Nephron (organoid): ENCODE results near the gene FNDC3B.
A peak's percentile ranks its signal among the peaks of the same experiment; 100 is the strongest.

Experiments used
- H3K27ac Mint-ChIP-seq, 3 experiments: 2 replicates each; pipeline ENCODE4 v1.8.0; 2020; ENCODE audit warnings: mixed read lengths in 3 of 3, mild to moderate bottlenecking in 2 of 3, moderate library complexity in 1 of 3
- H3K27me3 Mint-ChIP-seq: 2 replicates; pipeline ENCODE4 v1.8.0; 2021; ENCODE audit warnings: low read depth, mild to moderate bottlenecking, moderate library complexity, mixed read lengths
- H3K36me3 Mint-ChIP-seq: 2 replicates; pipeline ENCODE4 v1.8.0; 2020; ENCODE audit warnings: low read depth, mixed read lengths
- H3K4me1 Mint-ChIP-seq: 2 replicates; pipeline ENCODE4 v1.8.0; 2020; ENCODE audit warnings: mixed read lengths
- H3K4me3 Mint-ChIP-seq, 3 experiments: 2 replicates each; pipeline ENCODE4 v1.8.0; 2020; ENCODE audit warnings: mild to moderate bottlenecking in 3 of 3, mixed read lengths in 3 of 3, moderate library complexity in 2 of 3
- H3K9me3 Mint-ChIP-seq: 2 replicates; pipeline ENCODE4 v1.8.0; 2020; ENCODE audit warnings: mixed read lengths
- TF ChIP-seq, protein P1 (sequence below), 3 experiments: fragments of 200-600 bp; sonication (generic); IDR thresholded peaks; one replicate each; pipeline ENCODE4 v1.5.0; 2021; ENCODE audit warnings: antibody characterized with exemption in 3 of 3; ENCODE audit not compliant: unreplicated experiment in 3 of 3

FNDC3B gene

DNA sequence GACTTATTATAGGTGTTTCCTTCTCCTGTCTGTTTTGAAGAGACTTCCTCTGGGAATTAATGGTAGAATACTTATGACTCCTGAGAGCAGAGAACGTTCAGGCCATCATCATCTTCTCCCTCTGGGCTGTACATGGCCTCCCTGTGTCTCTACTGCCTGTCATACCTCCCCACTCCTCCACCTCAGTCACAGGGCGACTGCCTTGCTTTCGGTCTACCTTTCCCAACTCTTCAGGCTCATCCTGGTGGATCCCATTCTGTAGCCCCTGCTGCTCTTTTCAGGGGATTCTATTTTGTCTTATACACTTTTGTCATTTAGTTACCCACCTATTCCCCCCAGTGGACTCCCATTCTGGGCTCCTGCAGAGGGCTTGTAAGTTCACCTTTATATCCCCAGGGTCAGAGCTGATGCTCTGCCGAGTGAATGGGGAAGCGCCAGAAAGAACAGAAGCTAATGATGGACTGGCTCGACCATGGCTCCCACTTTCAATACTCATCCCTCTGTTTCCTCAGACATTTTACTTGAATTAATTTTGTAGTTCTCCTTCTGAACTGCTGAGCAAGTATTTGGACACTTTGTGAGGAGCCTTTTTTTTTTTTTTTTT is 28.6 kb downstream of the FNDC3B start:
- no peak overlapping the region for H3K4me3 Mint-ChIP-seq
- no peaks in the 10 kb centered on the region for H3K9me3 Mint-ChIP-seq
- H3K4me1 Mint-ChIP-seq: peaks cover 75% of the 10 kb centered on the region
- peaks cover 19% of the 10 kb centered on the region for H3K36me3 Mint-ChIP-seq
- TF ChIP-seq, protein P1, sequence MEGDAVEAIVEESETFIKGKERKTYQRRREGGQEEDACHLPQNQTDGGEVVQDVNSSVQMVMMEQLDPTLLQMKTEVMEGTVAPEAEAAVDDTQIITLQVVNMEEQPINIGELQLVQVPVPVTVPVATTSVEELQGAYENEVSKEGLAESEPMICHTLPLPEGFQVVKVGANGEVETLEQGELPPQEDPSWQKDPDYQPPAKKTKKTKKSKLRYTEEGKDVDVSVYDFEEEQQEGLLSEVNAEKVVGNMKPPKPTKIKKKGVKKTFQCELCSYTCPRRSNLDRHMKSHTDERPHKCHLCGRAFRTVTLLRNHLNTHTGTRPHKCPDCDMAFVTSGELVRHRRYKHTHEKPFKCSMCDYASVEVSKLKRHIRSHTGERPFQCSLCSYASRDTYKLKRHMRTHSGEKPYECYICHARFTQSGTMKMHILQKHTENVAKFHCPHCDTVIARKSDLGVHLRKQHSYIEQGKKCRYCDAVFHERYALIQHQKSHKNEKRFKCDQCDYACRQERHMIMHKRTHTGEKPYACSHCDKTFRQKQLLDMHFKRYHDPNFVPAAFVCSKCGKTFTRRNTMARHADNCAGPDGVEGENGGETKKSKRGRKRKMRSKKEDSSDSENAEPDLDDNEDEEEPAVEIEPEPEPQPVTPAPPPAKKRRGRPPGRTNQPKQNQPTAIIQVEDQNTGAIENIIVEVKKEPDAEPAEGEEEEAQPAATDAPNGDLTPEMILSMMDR (IDR thresholded peaks at IDR 0.05; ENCODE audit: unreplicated experiment in 3 of 3): no peak
- no peaks in the 10 kb centered on the region for H3K27me3 Mint-ChIP-seq
- H3K27ac Mint-ChIP-seq: peak overlapping the region; percentile 89 to 97 (median 92)

DNA sequence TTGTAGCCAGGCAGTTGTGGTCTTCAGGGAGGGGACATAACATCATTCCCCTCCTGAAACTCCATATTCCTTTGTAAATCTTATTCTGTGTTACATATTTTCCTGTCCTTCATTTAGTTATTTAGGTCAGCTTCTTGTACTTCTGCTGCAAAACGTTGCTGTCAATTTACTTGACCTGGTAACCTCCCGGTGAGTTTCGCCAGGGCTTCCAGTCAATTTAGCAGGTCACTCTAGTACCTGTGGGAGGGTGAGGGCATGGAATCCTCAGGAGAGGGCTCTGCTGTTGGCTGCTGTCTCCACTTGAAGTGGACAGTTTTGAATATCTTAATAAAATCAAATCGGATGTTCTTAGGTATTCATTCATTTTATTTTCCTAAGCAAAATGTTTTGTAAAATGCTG is 29.6 kb downstream of the FNDC3B start:
- peaks cover 76% of the 10 kb centered on the region for H3K4me1 Mint-ChIP-seq

DNA sequence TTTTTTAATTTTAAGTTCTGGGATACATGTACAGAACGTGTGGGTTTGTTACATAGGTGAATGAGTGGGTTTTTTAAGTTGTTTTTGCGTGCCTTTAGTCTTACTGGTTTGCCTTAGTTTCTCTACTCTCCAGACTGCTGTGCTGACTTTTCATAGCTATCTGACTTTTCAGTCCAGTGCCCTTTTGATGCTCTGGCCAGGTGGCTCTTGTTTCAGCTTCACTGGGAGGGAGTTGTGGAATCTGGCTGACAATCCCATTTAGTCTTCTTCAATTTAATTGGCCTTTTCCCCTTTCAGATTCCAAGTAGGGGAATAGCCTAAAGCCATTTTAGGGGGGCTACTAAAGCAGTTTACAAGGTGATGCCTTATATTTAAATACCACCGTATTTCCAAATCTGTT is 30.1 kb downstream of the FNDC3B start:
- Mint-ChIP-seq H3K36me3 (peaks cover 7% of the 10 kb centered on the region), H3K27me3 (no peaks in the 10 kb centered on the region), H3K4me1 (peaks cover 76% of the 10 kb centered on the region), H3K4me3 (peak overlapping the region; percentile 20 to 24 (median 22)), H3K27ac (peak overlapping the region; percentile 87 to 97 (median 89)), H3K9me3 (no peaks in the 10 kb centered on the region)
- TF ChIP-seq, protein P1 (IDR thresholded peaks at IDR 0.05; ENCODE audit: unreplicated experiment in 3 of 3): no peak

More for the DNA sequence above, 29.6 kb downstream of the FNDC3B start:
- TF ChIP-seq, protein P1 (IDR thresholded peaks at IDR 0.05; ENCODE audit: unreplicated experiment in 3 of 3): no peak
- Mint-ChIP-seq H3K27me3 (no peaks in the 10 kb centered on the region), H3K4me3 (peak overlapping the region in 1 of 3 experiments; percentile 36), H3K36me3 (peaks cover 11% of the 10 kb centered on the region), H3K9me3 (no peaks in the 10 kb centered on the region), H3K27ac (peak overlapping the region; percentile 87 to 97 (median 89))

DNA sequence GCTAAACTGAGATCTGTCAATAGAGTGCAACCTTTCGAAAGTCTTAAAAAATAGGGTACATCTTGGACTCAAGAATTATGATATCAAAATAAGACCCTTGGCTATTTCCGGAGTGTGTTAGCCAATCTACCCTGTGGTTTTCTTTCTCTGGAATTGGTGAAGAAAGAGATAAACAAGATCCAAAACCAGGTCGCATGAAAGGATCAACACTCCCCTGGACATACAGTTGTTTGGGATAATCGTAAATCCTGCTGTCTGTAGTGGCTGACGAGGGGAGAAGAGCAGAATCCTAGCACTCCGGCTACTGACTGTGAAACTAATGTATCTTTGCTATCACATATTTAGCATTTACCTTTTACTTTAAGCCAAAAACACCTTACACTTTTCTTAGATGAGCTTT is 30.9 kb downstream of the FNDC3B start:
- Mint-ChIP-seq H3K9me3 (no peaks in the 10 kb centered on the region), H3K36me3 (peaks cover 3% of the 10 kb centered on the region), H3K4me1 (peaks cover 79% of the 10 kb centered on the region), H3K4me3 (no peak overlapping the region), H3K27ac (peak overlapping the region; percentile 87 to 97 (median 89)), H3K27me3 (no peaks in the 10 kb centered on the region)
- TF ChIP-seq, protein P1 (IDR thresholded peaks at IDR 0.05; ENCODE audit: unreplicated experiment in 3 of 3): no peak

DNA sequence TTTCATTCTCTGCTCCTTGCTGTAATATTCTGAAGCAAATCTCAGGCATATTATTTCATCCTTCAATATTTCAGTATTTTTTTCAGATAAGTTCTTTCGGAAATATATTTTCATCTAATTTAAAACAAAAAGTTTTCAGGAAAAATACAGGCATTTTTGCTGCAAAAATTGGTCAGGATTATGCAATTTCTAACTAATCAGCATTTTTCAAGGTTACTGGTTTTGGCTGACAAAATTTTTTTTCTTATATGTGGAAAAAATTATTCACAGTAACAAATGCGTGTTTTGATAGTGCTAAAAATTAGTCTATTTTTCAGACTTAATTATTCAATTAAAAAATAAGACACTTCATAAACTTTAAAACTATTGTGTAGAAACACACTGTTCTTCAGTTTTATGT is 31.4 kb downstream of the FNDC3B start:
- Mint-ChIP-seq H3K9me3 (no peaks in the 10 kb centered on the region), H3K27ac (peak overlapping the region; percentile 87 to 97 (median 89)), H3K27me3 (no peaks in the 10 kb centered on the region), H3K36me3 (peaks cover 3% of the 10 kb centered on the region), H3K4me1 (peaks cover 76% of the 10 kb centered on the region), H3K4me3 (no peak overlapping the region)
- TF ChIP-seq, protein P1 (IDR thresholded peaks at IDR 0.05; ENCODE audit: unreplicated experiment in 3 of 3): no peak

DNA sequence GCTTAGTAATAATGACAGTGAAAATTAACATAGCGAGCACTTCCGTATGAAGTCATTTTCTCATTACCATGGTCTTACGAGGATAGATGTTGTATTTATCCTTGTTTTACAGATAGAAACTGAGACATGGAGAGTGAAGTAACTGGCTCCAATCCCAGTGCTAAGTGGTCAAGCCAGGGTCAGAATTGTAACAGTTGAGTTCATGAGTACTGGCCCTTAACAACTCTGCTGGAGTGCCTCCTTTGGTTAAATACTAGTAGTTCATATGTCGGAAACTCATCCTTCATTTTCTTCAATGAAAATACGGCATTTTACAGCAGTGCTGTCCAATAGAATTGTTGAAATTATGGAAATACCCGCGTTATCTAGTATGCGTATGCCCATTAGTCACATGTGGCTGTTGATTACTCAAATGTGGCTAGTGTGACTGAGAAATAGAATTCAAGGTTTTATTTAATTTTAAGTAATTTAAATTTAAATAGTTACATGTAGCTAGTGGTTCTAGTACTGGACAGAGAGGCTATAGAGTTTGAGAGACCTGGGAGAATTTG is 32.5 kb downstream of the FNDC3B start:
- Mint-ChIP-seq H3K4me1 (peaks cover 73% of the 10 kb centered on the region), H3K27ac (no peak overlapping the region), H3K27me3 (no peaks in the 10 kb centered on the region), H3K36me3 (peaks cover 3% of the 10 kb centered on the region), H3K9me3 (no peaks in the 10 kb centered on the region), H3K4me3 (no peak overlapping the region)
- TF ChIP-seq, protein P1 (IDR thresholded peaks at IDR 0.05; ENCODE audit: unreplicated experiment in 3 of 3): no peak
